Mucosa of descending colon (tissue), 3 donors: ENCODE data around the gene ROS1. TPM values are rescaled to one million over a fixed set of nuclear protein-coding genes. Genes with fewer than 3 reads are reported as not detected.

Experiments
- ATAC-seq: fragments of 200-7000 bp; cut with Tn5 transposase; one replicate; pipeline ENCODE4 v1.9.1; 2020; ENCODE audit warnings: mild to moderate bottlenecking, moderate library complexity
- DNase-seq, 3 donors: peaks; one replicate each; pipeline ENCODE4 v3.0.0-alpha.2; 2020
- H3K36me3 ChIP-seq: fragments of 200-600 bp; one replicate; pipeline ENCODE4 v1.8.0; 2021; ENCODE audit warnings: low read depth, mild to moderate bottlenecking
- H3K4me1 ChIP-seq: fragments of 200-600 bp; one replicate; pipeline ENCODE4 v1.8.0; 2021; ENCODE audit warnings: low read depth, mild to moderate bottlenecking
- H3K4me3 ChIP-seq: fragments of 200-600 bp; one replicate; pipeline ENCODE4 v1.8.0; 2021; ENCODE audit warnings: mild to moderate bottlenecking
- H3K9me3 ChIP-seq: fragments of 200-600 bp; one replicate; pipeline ENCODE4 v1.8.0; 2021; ENCODE audit warnings: mild to moderate bottlenecking
- CTCF ChIP-seq: fragments of 200-600 bp; IDR thresholded peaks from one replicate; pipeline ENCODE4 v1.8.0; 2022; ENCODE audit warnings: antibody characterized with exemption, mild to moderate bottlenecking
- intact Hi-C, 2 donors: fragments of 100-400 bp; cut with DNase I in 1 of 2; cut with micrococcal nuclease in 1 of 2; formaldehyde crosslinking; loops; one replicate each; pipeline versions ENCODE4 v1.11.0 to v1.11.1; 2022; cut with DNase I, micrococcal nuclease
- total RNA-seq, 3 donors: library from RNA; stranded (reverse); fragmentation: NEBNext Ultra II Directional in 2 of 3; extraction: Animal tissue kit (Norgen Biotek cat#: 25700) in 2 of 3; gene quantifications; one replicate each; pipeline versions ENCODE4 v1.2.1 to v1.2.4, GENCODE V29; 2021 to 2023
- donor health status: DM: no; HTN: no; CAD: no; lungs with moderate emphysema.
- donor health status: DM: no; HTN: no; CAD: no.
- donor health status: DM: no; HTN: yes; CAD: no.

The ROS1 gene
- total RNA-seq, 3 donors from 2014 or later: 0.38 to 1.1 (median 1.0) TPM

- ATAC-seq (no peak), DNase-seq (no peak)
- Histone ChIP-seq H3K36me3 (no peaks in the 10 kb centered on the region), H3K9me3 (no peaks in the 10 kb centered on the region), H3K4me1 (no peaks in the 10 kb centered on the region), H3K4me3 (no peak overlapping the region)
- TF ChIP-seq CTCF: no peak
- intact Hi-C loops: no loop called here
Observed at GRCh38 chr6:117467876-117468275, 42.1 kb upstream of the ROS1 start.

- no peak for ATAC-seq
- intact Hi-C loops: no loop called here
Observed at GRCh38 chr6:117465691-117466090, 39.9 kb upstream of the ROS1 start.

GRCh38 chr6:117464700-117465099 lies 39.0 kb upstream of the ROS1 start:
- no peak for ATAC-seq
- no peaks in the 10 kb centered on the region for H3K4me1 ChIP-seq
- intact Hi-C loops: no loop called here

More at GRCh38 chr6:117465691-117466090, 39.9 kb upstream of the ROS1 start:
- no peaks in the 10 kb centered on the region for H3K9me3 ChIP-seq
- H3K36me3 ChIP-seq: no peaks in the 10 kb centered on the region
- H3K4me3 ChIP-seq: no peak overlapping the region
- no peak for TF ChIP-seq CTCF
- no peaks in the 10 kb centered on the region for H3K4me1 ChIP-seq
- DNase-seq: no peak

GRCh38 chr6:117463762-117464665 lies 38.3 kb upstream of the ROS1 start:
- intact Hi-C loops: no loop called here
- H3K4me3 ChIP-seq: no peak overlapping the region
- no peaks in the 10 kb centered on the region for H3K4me1 ChIP-seq
- DNase-seq (no peak), ATAC-seq (peak; percentile 51)
- no peaks in the 10 kb centered on the region for H3K36me3 ChIP-seq
- no peaks in the 10 kb centered on the region for H3K9me3 ChIP-seq
- TF ChIP-seq CTCF: no peak

More at GRCh38 chr6:117464700-117465099, 39.0 kb upstream of the ROS1 start:
- Histone ChIP-seq H3K36me3 (no peaks in the 10 kb centered on the region), H3K9me3 (no peaks in the 10 kb centered on the region), H3K4me3 (no peak overlapping the region)
- no peak for DNase-seq
- TF ChIP-seq CTCF: no peak

- no peak for TF ChIP-seq CTCF
- no peak for ATAC-seq
- DNase-seq: no peak
- H3K36me3 ChIP-seq: no peaks in the 10 kb centered on the region
- intact Hi-C loops: no loop called here
- no peak overlapping the region for H3K4me3 ChIP-seq
- H3K4me1 ChIP-seq: no peaks in the 10 kb centered on the region
- H3K9me3 ChIP-seq: no peaks in the 10 kb centered on the region
Observed at GRCh38 chr6:117459204-117459944, 33.6 kb upstream of the ROS1 start.
